Measurements from ENCODE around the gene SACM1L.
"Not testable (repeated sequence)": the region's sequence is repeated elsewhere in the genome, so short reads cannot be mapped to it uniquely, and the experiment has no call there.

SACM1L gene

GRCh38 chr3:45670436-45670835 lies 18.8 kb upstream of the SACM1L start:
- DNase-seq: no peak

GRCh38 chr3:45670991-45671390 lies 18.2 kb upstream of the SACM1L start:
- DNase-seq: peak; percentile 79

GRCh38 chr3:45673273-45673672 lies 15.9 kb upstream of the SACM1L start:
- DNase-seq: no peak

GRCh38 chr3:45676325-45677032 lies 12.7 kb upstream of the SACM1L start:
- no peak for DNase-seq

- peak; percentile 71 for DNase-seq
These were observed 12.2 kb upstream of the SACM1L start for GRCh38 chr3:45677033-45677446.

- no peak for DNase-seq
These were observed 11.4 kb upstream of the SACM1L start for GRCh38 chr3:45677841-45678240.

- no peak for DNase-seq
These were observed 9.4 kb upstream of the SACM1L start for GRCh38 chr3:45679805-45680204.

- no peak for DNase-seq
These were observed 8.0 kb upstream of the SACM1L start for GRCh38 chr3:45681221-45681620.

- DNase-seq: no peak
These were observed 7.3 kb upstream of the SACM1L start for GRCh38 chr3:45681846-45682245.

- no peak for DNase-seq
These were observed 6.9 kb upstream of the SACM1L start for GRCh38 chr3:45682311-45682710.

GRCh38 chr3:45682786-45683185 lies 6.4 kb upstream of the SACM1L start:
- no peak for DNase-seq

GRCh38 chr3:45683417-45684326 lies 5.5 kb upstream of the SACM1L start:
- DNase-seq: no peak

GRCh38 chr3:45684327-45684892 lies 4.8 kb upstream of the SACM1L start:
- no peak for DNase-seq

- not testable (repeated sequence) for DNase-seq
These were observed 3.5 kb upstream of the SACM1L start for GRCh38 chr3:45685722-45686121.

- DNase-seq: no peak
These were observed 2.3 kb upstream of the SACM1L start for GRCh38 chr3:45686850-45687249.

GRCh38 chr3:45687828-45688193 lies 1.4 kb upstream of the SACM1L start:
- DNase-seq: no peak

- DNase-seq: peak; percentile 29
These were observed 858 bp upstream of the SACM1L start for GRCh38 chr3:45688194-45688881.

GRCh38 chr3:45689787-45690145 lies 570 bp downstream of the SACM1L start:
- no peak for DNase-seq

GRCh38 chr3:45690336-45691035 lies 1.3 kb downstream of the SACM1L start:
- no peak for DNase-seq

GRCh38 chr3:45691842-45692241 lies 2.6 kb downstream of the SACM1L start:
- no peak for DNase-seq

GRCh38 chr3:45692866-45693265 lies 3.7 kb downstream of the SACM1L start:
- DNase-seq: no peak

- no peak for DNase-seq
These were observed 4.8 kb downstream of the SACM1L start for GRCh38 chr3:45693941-45694521.
